ENCODE results near the gene CCND1. TPM values are rescaled to one million over a fixed set of nuclear protein-coding genes. Genes with fewer than 3 reads are reported as not detected.

CCND1 gene
- total and polyA plus RNA-seq, 10 of the 15 experiments (the other 5 are each of a cell fraction or from before 2014, with no cell fraction given), result 0.09 to 6.6 (median 0.59) TPM; not detected in 2

DNA sequence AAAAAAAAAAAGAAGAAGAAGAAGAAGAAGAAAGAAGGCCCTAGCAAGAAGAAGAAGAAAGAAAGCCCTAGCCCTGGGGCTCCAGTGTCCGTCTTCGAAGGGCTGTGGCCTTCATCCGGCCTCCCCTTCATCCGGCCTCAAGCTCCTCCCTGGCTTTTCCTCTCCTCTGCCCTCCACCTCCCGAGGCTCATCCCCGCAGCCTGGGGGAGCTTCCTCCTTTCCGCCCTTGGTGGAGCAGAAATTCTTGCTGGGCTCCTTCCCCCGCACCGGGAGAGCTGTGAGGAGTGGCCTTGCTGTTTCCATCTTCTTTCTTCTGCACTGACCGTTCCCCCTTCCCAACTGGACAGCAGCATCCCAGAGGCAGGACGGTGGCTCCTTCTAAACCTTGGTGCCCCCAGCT lies 43.7 kb downstream of the CCND1 start:
- no TSS peak for BruUV-seq (replicated peaks)
- CTCF ChIA-PET, result interaction anchor here (0.7 to 1.2 kb wide), 2 partner anchors 202 to 728 kb away, joined by 3 to 4 read pairs; no protein-coding TSS in a partner anchor
- in situ Hi-C loops (cut with MboI) (loop anchor here (5.0 to 10.0 kb wide), 2 partner anchors 203 to 510 kb away; no protein-coding TSS in a partner anchor), intact Hi-C loops (cut with micrococcal nuclease; ENCODE audit: unreplicated experiment) (loop anchor here (5.0 kb wide), 1 partner anchor 518 kb away; the partner anchor contains the start of gene FADD)
- no peaks in the 10 kb centered on the region for H3K79me2 ChIP-seq (ENCODE audit: control insufficient read depth, insufficient read depth, low read length)
- no peak overlapping the region for H2AFZ ChIP-seq (ENCODE audit: control insufficient read depth, low read depth, low read length)
- H3K27ac ChIP-seq (ENCODE audit: control insufficient read depth, insufficient read depth), result no peak overlapping the region
- SMC1A ChIA-PET (ENCODE audit: uncharacterized antibody, unreplicated experiment), result interaction anchor here (0.6 kb wide), 1 partner anchor 237 kb away, joined by 3 read pairs; no protein-coding TSS in a partner anchor
- FAIRE-seq (no peak), DNase-seq (ENCODE audit: low read depth, low spot score) (no peak), ATAC-seq (no peak)
- RAD21 ChIA-PET (ENCODE audit: unreplicated experiment), result interaction anchor here (0.6 to 0.7 kb wide), 2 partner anchors 582 to 934 kb away, joined by 5 read pairs; no protein-coding TSS in a partner anchor
- no peaks in the 10 kb centered on the region for H3K4me1 ChIP-seq (ENCODE audit: control insufficient read depth, insufficient read depth, low read length)
- no peak overlapping the region for H3K9ac ChIP-seq (ENCODE audit: control insufficient read depth, insufficient read depth, low read length)
- no peak overlapping the region for H3K4me3 ChIP-seq
- no peak overlapping the region for H3K4me2 ChIP-seq (ENCODE audit: control insufficient read depth, insufficient read depth)
- no peaks in the 10 kb centered on the region; the same call in 2 of the 3 replicates for H3K9me3 ChIP-seq (replicated peaks; ENCODE audit: control insufficient read depth, insufficient read depth, low read length)
- TF ChIP-seq TAF1 (IDR thresholded peaks at IDR 0.05; ENCODE audit: borderline replicate concordance, low read depth, low read length) (no peak), YBX1 (IDR thresholded peaks at IDR 0.05) (no peak), LARP7 (IDR thresholded peaks at IDR 0.05) (no peak), SMAD1 (IDR thresholded peaks at IDR 0.05; ENCODE audit: low read depth, partially characterized antibody) (no peak), MTA2 (IDR thresholded peaks at IDR 0.05; ENCODE audit: low read depth) (no peak), NFYA (IDR thresholded peaks at IDR 0.05; ENCODE audit: borderline replicate concordance, low read depth, low read length) (no peak), NRF1 (conservative IDR thresholded peaks at IDR 0.05; ENCODE audit: low read depth, low read length) (no peak), HDAC2 (IDR thresholded peaks at IDR 0.05) (no peak), TCF3 (IDR thresholded peaks at IDR 0.05; ENCODE audit: borderline replicate concordance, insufficient read depth, low read depth, low read length) (no peak)
- TF ChIP-seq, protein P1, sequence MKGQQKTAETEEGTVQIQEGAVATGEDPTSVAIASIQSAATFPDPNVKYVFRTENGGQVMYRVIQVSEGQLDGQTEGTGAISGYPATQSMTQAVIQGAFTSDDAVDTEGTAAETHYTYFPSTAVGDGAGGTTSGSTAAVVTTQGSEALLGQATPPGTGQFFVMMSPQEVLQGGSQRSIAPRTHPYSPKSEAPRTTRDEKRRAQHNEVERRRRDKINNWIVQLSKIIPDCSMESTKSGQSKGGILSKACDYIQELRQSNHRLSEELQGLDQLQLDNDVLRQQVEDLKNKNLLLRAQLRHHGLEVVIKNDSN (IDR thresholded peaks at IDR 0.05; ENCODE audit: borderline replicate concordance, extremely low read length, insufficient read depth, low read depth, low read length), result no peak
- TF ChIP-seq, protein P2, sequence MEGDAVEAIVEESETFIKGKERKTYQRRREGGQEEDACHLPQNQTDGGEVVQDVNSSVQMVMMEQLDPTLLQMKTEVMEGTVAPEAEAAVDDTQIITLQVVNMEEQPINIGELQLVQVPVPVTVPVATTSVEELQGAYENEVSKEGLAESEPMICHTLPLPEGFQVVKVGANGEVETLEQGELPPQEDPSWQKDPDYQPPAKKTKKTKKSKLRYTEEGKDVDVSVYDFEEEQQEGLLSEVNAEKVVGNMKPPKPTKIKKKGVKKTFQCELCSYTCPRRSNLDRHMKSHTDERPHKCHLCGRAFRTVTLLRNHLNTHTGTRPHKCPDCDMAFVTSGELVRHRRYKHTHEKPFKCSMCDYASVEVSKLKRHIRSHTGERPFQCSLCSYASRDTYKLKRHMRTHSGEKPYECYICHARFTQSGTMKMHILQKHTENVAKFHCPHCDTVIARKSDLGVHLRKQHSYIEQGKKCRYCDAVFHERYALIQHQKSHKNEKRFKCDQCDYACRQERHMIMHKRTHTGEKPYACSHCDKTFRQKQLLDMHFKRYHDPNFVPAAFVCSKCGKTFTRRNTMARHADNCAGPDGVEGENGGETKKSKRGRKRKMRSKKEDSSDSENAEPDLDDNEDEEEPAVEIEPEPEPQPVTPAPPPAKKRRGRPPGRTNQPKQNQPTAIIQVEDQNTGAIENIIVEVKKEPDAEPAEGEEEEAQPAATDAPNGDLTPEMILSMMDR (IDR thresholded peaks at IDR 0.05 in 2 of 3, conservative IDR thresholded peaks at IDR 0.05 in 1 of 3; ENCODE audit: control insufficient read depth in 2 of 3, extremely low read depth in 1 of 3, insufficient read depth in 1 of 3, low read depth in 3 of 3, low read length in 3 of 3), result no peak
- TF ChIP-seq, protein P3, sequence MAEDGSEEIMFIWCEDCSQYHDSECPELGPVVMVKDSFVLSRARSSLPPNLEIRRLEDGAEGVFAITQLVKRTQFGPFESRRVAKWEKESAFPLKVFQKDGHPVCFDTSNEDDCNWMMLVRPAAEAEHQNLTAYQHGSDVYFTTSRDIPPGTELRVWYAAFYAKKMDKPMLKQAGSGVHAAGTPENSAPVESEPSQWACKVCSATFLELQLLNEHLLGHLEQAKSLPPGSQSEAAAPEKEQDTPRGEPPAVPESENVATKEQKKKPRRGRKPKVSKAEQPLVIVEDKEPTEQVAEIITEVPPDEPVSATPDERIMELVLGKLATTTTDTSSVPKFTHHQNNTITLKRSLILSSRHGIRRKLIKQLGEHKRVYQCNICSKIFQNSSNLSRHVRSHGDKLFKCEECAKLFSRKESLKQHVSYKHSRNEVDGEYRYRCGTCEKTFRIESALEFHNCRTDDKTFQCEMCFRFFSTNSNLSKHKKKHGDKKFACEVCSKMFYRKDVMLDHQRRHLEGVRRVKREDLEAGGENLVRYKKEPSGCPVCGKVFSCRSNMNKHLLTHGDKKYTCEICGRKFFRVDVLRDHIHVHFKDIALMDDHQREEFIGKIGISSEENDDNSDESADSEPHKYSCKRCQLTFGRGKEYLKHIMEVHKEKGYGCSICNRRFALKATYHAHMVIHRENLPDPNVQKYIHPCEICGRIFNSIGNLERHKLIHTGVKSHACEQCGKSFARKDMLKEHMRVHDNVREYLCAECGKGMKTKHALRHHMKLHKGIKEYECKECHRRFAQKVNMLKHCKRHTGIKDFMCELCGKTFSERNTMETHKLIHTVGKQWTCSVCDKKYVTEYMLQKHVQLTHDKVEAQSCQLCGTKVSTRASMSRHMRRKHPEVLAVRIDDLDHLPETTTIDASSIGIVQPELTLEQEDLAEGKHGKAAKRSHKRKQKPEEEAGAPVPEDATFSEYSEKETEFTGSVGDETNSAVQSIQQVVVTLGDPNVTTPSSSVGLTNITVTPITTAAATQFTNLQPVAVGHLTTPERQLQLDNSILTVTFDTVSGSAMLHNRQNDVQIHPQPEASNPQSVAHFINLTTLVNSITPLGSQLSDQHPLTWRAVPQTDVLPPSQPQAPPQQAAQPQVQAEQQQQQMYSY (CRISPR knock-in tag; IDR thresholded peaks at IDR 0.05), result no peak
- TF ChIP-seq, protein P4, sequence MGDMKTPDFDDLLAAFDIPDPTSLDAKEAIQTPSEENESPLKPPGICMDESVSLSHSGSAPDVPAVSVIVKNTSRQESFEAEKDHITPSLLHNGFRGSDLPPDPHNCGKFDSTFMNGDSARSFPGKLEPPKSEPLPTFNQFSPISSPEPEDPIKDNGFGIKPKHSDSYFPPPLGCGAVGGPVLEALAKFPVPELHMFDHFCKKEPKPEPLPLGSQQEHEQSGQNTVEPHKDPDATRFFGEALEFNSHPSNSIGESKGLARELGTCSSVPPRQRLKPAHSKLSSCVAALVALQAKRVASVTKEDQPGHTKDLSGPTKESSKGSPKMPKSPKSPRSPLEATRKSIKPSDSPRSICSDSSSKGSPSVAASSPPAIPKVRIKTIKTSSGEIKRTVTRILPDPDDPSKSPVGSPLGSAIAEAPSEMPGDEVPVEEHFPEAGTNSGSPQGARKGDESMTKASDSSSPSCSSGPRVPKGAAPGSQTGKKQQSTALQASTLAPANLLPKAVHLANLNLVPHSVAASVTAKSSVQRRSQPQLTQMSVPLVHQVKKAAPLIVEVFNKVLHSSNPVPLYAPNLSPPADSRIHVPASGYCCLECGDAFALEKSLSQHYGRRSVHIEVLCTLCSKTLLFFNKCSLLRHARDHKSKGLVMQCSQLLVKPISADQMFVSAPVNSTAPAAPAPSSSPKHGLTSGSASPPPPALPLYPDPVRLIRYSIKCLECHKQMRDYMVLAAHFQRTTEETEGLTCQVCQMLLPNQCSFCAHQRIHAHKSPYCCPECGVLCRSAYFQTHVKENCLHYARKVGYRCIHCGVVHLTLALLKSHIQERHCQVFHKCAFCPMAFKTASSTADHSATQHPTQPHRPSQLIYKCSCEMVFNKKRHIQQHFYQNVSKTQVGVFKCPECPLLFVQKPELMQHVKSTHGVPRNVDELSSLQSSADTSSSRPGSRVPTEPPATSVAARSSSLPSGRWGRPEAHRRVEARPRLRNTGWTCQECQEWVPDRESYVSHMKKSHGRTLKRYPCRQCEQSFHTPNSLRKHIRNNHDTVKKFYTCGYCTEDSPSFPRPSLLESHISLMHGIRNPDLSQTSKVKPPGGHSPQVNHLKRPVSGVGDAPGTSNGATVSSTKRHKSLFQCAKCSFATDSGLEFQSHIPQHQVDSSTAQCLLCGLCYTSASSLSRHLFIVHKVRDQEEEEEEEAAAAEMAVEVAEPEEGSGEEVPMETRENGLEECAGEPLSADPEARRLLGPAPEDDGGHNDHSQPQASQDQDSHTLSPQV (IDR thresholded peaks at IDR 0.05), result no peak
- no peaks in the 10 kb centered on the region for H3K27me3 ChIP-seq (replicated peaks in 1 of 2; ENCODE audit: control insufficient read depth in 2 of 2, insufficient read depth in 2 of 2, low read length in 1 of 2)
- WGBS (ENCODE audit: insufficient coverage, insufficient replicate concordance, low lambda C conversion rate, missing lambda C conversion rate), result 50% methylated on average over 11 of the region's 11 CpGs
- H3K36me3 ChIP-seq (ENCODE audit: control insufficient read depth in 2 of 2, insufficient read depth in 2 of 2, low read length in 1 of 2), result no peaks in the 10 kb centered on the region
- POLR2A ChIA-PET, result no interaction called here
- H4K20me1 ChIP-seq (ENCODE audit: control insufficient read depth, insufficient read depth), result no peaks in the 10 kb centered on the region
